CD4-positive, alpha-beta T cell treated with Interleukin-15 for 4 hours (primary cell): ENCODE measurements around the gene POU6F2.

Experiments
- DNase-seq: peaks from one replicate; pipeline ENCODE4 v3.0.0-alpha.2; 2020; ENCODE audit warnings: low spot score

POU6F2 gene

GRCh38 chr7:39509912-39510311, 532.2 kb downstream of the POU6F2 start:
- no peak for DNase-seq

GRCh38 chr7:39510864-39511354, 533.2 kb downstream of the POU6F2 start:
- no peak for DNase-seq

DNA sequence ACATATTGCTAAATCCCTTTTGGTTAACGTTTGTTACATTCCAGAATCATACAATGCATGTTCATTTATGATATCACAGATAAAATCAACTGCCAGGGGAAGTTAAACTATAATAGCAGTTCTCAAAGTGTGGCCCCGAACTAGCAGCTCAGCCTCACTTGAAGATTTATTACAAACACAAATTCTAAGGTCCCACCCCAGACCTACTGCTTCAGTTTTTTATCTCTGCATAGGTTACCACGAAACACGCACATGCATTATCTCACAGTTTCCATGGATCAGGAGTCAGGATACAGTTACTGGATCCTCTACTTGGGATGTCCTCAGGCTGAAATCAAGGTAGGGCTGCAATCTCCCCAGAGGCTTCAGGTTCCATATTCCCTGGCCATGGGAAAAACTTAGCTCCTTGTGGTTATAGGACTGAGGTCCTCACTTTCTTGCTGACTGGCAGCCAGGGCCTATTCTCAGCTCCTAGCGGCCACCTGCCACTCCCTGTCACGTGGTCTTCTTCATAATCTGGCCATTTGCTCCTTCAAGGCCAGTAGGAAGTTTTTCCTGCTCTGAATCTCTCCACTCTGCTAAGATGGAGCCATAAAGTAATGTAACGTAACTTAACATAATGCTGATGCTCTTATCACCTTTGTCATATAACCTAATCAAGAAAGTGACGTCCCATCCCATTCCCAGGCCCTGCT, 538.0 kb downstream of the POU6F2 start:
- no peak for DNase-seq

DNA sequence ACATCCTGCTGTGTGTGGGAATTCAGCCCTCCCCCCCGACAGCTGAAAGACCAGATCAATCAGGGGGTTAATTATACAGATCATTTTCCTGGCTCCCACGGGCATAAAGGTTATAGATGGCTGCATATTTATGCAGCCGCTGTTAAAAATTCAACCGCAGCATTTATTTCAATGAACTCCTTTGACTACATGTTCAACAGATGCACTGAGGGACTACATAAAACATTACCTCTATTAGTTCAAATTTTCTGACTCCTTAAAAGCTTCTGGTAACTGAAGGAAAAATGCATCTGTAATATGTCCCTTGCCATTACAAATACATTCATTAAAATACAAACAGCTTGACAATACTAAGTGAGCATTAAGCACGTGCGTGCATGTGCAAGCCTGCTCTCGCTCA, 538.8 kb downstream of the POU6F2 start:
- DNase-seq, result no peak

DNA sequence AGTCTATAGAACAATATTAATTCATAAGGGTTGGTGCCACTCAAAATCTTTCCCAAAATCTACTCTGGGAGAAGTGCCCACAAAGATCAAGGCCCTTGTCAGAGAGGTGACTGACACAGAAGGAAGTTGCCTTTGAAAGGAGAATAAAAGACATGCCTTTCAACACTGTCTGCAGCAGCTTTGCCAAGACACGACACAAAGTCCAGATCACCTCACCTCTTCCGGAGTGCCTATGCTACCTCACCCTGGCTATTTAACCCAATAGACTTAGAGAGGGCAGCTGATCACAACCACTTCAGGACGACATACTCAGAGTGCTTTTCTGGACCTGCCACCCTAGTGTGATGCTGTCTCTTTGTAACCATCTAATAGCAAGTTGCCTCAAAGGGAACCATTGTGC, 539.5 kb downstream of the POU6F2 start:
- DNase-seq, result no peak
